Measurements from ENCODE around the gene DZIP3.
"Not testable (repeated sequence)": the region's sequence is repeated elsewhere in the genome, so short reads cannot be mapped to it uniquely, and the experiment has no call there.

DZIP3 gene

DNA sequence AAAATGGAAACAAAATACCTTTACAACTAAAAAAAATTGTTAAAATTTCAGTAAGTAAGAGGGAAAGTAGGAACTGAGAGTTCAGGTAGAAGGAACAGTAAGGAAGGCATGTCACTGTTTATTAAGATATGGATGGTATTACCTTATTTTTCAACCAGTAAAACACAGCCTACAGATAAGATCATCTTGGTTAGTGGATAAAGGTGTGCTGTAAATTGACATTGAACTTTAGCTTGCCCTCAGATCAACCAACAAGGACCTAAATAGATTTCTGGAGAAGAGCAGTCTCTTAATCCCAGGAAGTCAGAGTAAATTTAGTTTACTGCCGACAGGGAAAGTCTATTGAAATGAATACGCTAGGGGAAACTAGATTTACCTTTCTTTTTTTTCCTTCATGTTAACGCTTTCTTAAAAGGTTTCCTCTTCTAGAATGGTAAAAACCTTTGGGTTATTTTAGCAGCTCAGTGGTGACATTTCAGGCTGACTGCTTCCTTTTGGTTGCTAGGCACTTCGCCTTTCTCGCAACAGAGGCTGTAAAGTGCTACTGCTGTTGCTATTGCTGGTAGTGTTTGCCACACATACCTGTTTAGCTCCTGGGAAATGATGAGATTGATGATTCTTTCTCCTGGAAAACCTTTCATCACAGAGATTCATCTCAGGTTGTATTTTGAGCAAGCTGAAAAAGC is 12.9 kb downstream of the DZIP3 start:
- DNase-seq = no peak

- no peak for DNase-seq
Measured at GRCh38 chr3:108602935-108603294, 13.4 kb downstream of the DZIP3 start.

DNA sequence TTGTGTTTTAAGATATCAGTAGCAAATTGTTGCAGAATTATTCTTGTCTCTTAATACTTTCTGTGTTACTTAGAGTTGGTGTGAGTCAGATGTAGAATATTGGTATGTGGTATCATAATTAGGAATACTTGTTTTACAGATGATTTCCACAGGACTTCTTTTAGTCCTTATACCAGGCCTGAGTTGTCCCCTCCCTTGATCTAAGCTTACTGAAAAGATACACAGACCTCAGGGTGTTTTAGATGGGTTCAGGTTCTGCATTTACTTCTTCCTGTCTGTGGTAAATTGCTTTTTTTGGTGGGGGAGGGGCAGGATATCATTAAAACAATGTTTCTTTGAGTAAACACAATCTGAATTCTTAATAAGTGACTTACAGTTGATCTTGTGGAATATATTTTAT is 14.2 kb downstream of the DZIP3 start:
- no peak for DNase-seq

DNA sequence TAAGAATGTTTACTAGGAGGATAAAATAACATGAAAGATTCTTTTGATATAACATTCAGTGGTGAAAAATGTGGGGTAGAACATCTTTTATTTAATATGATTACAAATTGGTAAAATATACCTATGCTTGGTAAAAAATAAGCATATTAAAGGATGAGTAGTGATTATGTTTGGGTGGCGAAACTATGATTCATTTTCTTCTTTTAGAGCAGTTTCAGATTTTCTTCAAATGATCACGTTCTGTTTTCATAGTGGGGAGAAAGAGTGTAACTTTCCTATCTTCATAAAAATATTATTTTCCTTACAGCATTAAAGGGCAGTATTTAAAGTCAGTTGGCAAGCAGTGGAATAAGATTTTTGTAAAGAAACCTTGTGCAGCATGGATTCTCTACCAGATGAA is 15.5 kb downstream of the DZIP3 start:
- DNase-seq = no peak

DNA sequence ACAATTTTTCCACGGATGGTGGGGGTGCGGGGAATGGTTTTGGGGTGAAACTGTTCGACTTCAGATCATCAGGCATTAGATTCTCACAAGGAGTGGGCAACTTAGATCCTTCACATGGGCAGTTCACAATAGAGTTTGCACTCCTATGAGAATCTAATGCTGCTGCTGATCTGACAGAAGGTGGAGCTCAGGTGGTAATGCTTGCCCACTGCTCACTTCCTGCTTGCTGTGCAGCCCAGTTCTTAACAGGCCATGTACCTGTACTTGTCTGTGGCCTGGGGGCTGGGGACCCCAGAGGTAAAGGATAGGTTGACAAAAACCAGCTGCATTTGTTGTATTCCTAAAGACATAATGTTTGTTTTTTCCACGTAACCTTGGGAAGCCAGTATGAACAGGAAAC is 16.0 kb downstream of the DZIP3 start:
- DNase-seq = no peak

- DNase-seq = no peak
Measured at GRCh38 chr3:108608750-108609149, 19.2 kb downstream of the DZIP3 start.

- no peak for DNase-seq
Measured at GRCh38 chr3:108610651-108611050, 21.1 kb downstream of the DZIP3 start.

GRCh38 chr3:108616090-108616489 is 26.6 kb downstream of the DZIP3 start:
- not testable (repeated sequence) for DNase-seq

DNA sequence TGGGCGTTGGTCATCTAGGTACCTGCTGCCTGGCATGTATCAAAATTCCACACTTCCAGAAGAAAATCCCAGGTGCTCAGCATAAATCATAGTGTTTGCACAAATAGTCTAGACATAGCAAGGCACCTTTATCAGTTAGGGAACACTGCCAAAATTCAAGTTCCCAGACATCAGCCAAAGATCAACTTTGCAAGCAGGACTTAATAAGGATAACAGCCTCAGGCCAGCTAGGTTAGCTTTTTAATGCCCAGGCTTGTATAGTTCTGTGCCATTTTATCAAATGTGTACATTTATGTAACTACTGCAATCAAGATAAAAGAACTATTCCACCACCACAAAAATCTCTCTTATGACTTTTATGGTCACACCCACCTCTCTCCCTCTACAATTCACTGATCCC is 30.7 kb downstream of the DZIP3 start:
- no peak for DNase-seq

DNA sequence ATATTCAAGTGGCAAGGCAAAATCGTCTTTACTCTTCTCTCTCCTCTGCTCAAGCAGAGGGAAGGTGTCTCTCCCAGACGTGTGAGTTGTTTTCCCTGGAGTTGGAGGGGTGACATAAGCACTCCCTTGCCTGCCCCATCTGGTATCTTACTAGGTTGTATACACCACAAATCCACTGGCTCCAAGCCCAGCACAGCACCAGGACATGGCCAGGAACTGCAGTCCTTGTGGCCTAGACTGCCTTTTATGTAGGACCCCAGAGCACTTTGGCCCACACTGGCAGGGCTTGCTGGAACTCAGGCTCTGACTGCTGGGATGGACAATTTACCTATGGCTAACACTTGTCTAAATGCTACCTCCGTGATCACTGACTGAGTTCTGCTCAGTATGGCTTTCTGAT is 34.0 kb downstream of the DZIP3 start:
- no peak for DNase-seq

DNA sequence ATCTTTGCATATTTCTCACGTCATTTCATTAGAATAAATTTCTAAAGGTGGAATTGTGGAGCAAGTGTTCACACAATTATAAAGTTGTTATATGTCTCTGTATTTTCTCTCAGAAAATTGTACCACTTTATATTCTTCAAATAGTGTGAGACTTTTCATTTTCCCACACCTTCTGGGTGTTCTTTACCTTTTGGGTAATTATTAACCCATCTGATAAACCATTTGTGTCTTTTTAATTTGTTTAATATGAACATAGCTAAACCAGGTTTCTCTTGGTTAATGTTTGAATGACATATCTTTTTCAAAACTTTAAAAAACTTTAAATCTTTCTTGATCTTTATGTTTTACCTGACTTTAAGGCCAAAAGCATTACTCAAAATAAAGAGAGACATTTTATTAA is 40.5 kb downstream of the DZIP3 start:
- DNase-seq = no peak

GRCh38 chr3:108642526-108642925 is 53.0 kb downstream of the DZIP3 start:
- no peak for DNase-seq

- no peak for DNase-seq
Measured at GRCh38 chr3:108645364-108645763, 55.8 kb downstream of the DZIP3 start.

DNA sequence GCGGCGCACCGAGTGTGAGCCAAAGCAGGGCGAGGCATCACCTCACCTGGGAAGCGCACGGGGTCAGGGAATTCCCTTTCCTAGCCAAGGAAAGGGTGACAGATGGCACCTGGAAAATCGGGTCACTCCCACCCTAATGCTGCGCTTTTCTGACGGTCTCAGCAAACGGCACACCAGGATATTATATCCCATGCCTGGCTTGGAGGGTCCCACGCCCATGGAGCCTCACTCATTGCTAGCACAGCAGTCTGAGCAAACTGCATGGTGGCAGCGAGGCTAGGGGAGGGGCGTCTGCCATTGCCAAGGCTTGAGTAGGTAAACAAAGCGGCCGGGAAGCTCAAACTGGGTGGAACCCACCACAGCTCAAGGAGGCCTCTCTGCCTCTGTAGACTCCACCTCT is 66.1 kb downstream of the DZIP3 start:
- not testable (repeated sequence) for DNase-seq

DNA sequence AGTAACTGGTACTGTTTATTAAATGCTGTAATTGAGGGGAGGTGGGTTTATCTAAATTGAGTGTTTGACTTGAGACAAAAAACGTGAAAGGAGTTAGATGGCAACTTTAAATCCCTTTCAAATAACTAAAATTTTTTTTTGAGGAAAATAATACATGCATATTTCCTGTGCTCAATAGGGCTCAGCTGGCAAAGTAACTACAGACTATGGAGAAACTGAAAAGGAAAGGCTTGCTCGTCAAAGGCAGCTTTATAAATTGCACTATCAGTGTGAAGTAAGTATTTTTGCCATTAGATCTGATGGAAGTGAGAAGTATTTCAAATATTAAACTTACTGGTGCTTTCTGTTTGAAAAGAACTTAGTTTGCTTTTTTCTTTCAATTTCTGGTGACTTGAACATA is 72.2 kb downstream of the DZIP3 start:
- no peak for DNase-seq

- DNase-seq = peak; percentile 76
Measured at GRCh38 chr3:108662142-108662738, 72.7 kb downstream of the DZIP3 start.

DNA sequence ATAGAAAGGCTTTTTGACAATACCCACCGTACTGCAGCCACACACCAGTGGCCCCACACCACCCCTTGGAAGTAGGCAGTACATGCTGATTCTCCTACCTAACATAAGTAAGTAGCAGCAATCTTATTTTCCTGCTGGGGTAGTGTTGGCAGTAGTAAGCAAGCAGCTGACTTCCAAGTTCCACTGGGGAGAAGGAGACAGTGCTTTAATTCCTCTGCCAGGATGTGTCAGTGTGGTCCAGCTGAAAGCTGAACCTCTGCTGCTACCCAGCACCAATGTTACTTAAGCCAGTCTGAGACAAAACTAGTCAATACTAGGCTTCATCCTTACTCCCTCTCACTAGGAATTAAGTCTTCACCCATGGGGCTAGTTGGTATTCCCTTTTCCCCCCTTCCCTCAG is 74.7 kb downstream of the DZIP3 start:
- no peak for DNase-seq

- no peak for DNase-seq
Measured at GRCh38 chr3:108667312-108667711, 77.8 kb downstream of the DZIP3 start.

- peak; percentile 11 for DNase-seq
Measured at GRCh38 chr3:108669208-108669607, 79.7 kb downstream of the DZIP3 start.

DNA sequence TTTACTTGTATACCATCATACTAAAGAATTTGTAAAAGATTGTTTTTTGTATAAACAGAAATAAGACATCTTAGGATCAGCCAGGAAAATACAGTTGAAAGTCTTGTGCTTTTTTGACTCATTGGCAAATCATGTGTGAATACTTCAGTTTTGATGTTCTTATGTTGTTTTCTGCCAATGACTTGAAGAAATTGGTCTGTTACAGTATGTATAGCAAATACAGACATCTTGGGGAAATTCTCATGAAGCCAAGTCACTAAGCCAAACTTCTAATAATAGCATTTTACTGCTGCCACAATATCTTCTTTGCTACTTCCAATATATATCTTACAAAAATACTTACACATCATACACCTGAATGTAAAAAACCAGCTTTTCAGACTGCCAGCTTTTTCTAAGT is 83.2 kb downstream of the DZIP3 start:
- DNase-seq = no peak

DNA sequence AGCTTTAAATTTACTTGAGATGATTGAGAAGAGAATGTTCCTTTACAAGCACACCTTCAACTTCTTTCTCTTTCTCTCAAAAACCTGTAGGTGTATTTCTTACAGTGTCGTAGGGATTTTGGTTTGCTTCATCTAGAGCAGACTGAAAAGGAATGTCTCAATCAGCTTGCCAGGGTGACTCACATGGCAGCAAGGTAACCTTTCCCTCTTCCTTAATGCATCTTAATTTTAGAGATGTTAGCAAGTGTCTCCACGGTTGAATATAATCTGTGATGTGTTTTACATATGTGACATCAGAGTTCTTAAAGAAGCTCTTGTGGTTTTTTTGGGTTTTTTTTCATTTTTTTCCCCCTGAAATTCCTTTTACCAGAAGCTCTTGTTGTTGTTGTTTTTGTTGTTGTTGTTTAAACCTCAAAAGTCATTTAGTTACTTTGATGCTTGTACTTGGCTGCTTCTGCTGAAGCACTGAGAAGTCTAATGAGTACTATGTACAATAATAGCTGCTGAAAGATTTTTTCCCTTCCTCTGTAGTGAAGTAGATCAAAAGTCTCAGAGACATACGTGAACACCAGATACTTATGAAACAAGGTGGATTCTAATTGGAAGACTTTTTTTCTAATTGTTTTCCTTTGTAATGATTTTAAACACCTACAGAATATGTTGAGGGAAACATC is 84.6 kb downstream of the DZIP3 start:
- DNase-seq = no peak

GRCh38 chr3:108677811-108678210 is 88.3 kb downstream of the DZIP3 start:
- DNase-seq = no peak

- not testable (repeated sequence) for DNase-seq
Measured at GRCh38 chr3:108692286-108692685, 102.8 kb downstream of the DZIP3 start.

- DNase-seq = no peak
Measured at GRCh38 chr3:108698461-108698860, 108.9 kb downstream of the DZIP3 start.

DNA sequence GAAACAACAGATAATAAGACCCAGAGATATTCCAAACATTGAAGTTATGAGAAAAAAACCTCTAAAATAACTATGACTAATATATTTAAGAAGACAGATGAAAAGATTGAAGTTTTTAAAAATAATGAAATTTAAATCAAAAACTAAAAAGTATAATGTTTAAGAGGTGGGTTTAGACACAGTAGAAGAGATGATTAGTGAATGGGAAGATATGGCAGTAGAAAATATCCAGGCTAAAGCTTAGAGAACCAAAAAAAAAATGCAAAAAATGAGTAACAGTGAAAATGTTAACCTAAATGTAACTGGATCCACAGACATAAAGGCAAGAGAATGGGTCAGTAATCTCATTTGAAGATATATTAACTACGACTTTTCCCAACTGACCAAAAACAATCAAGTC is 115.5 kb downstream of the DZIP3 start:
- no peak for DNase-seq
